Stimulated activated CD8-positive, alpha-beta memory T cell treated with anti-CD3 and anti-CD28 coated beads, Interleukin-4, amount 100 ng/mL, for 48 hours (primary cell): ENCODE results near the gene CDK15.
"Not testable (repeated sequence)": the region's sequence is repeated elsewhere in the genome, so short reads cannot be mapped to it uniquely, and the experiment has no call there.

Experiments
- DNase-seq: peaks from one replicate; pipeline ENCODE4 v3.0.0-alpha.2; 2020

Gene CDK15

GRCh38 chr2:201790989-201791388, 15.3 kb upstream of the CDK15 start:
- DNase-seq: no peak

- DNase-seq: no peak
These were observed 12.7 kb upstream of the CDK15 start for GRCh38 chr2:201793631-201794030.

GRCh38 chr2:201794294-201794693, 12.0 kb upstream of the CDK15 start:
- no peak for DNase-seq

GRCh38 chr2:201795607-201796477, 10.5 kb upstream of the CDK15 start:
- DNase-seq: no peak

GRCh38 chr2:201796478-201796865, 9.9 kb upstream of the CDK15 start:
- DNase-seq: no peak

GRCh38 chr2:201797175-201797840, 9.0 kb upstream of the CDK15 start:
- no peak for DNase-seq

GRCh38 chr2:201798252-201798913, 8.0 kb upstream of the CDK15 start:
- DNase-seq: no peak

GRCh38 chr2:201798914-201799285, 7.4 kb upstream of the CDK15 start:
- not testable (repeated sequence) for DNase-seq

- no peak for DNase-seq
These were observed 1.2 kb downstream of the CDK15 start for GRCh38 chr2:201807452-201807999.

- DNase-seq: no peak
These were observed 1.7 kb downstream of the CDK15 start for GRCh38 chr2:201808027-201808426.

GRCh38 chr2:201809633-201810032, 3.3 kb downstream of the CDK15 start:
- DNase-seq: no peak

- not testable (repeated sequence) for DNase-seq
These were observed 4.3 kb downstream of the CDK15 start for GRCh38 chr2:201810604-201811003.

- DNase-seq: no peak
These were observed 7.8 kb downstream of the CDK15 start for GRCh38 chr2:201813996-201814760.

GRCh38 chr2:201816657-201817575, 10.6 kb downstream of the CDK15 start:
- DNase-seq: no peak

GRCh38 chr2:201820383-201821007, 14.2 kb downstream of the CDK15 start:
- no peak for DNase-seq

GRCh38 chr2:201821080-201821479, 14.7 kb downstream of the CDK15 start:
- DNase-seq: no peak

- no peak for DNase-seq
These were observed 17.9 kb downstream of the CDK15 start for GRCh38 chr2:201824212-201824611.

GRCh38 chr2:201827621-201828020, 21.3 kb downstream of the CDK15 start:
- DNase-seq: no peak

GRCh38 chr2:201828220-201828619, 21.9 kb downstream of the CDK15 start:
- no peak for DNase-seq

GRCh38 chr2:201830666-201831065, 24.3 kb downstream of the CDK15 start:
- DNase-seq: no peak

GRCh38 chr2:201831469-201831868, 25.1 kb downstream of the CDK15 start:
- no peak for DNase-seq
